ENCODE measurements around the gene APOL4.
"Not testable (repeated sequence)": the region's sequence is repeated elsewhere in the genome, so short reads cannot be mapped to it uniquely, and the experiment has no call there.

Gene APOL4

GRCh38 chr22:36206255-36206654, 4.6 kb upstream of the APOL4 start:
- DNase-seq, result no peak

- not testable (repeated sequence) for DNase-seq
These were observed 4.0 kb upstream of the APOL4 start for GRCh38 chr22:36205573-36205972.

- DNase-seq, result no peak
These were observed 3.0 kb upstream of the APOL4 start for GRCh38 chr22:36204632-36205015.

GRCh38 chr22:36204001-36204631, 2.5 kb upstream of the APOL4 start:
- no peak for DNase-seq

GRCh38 chr22:36203441-36203840, 1.8 kb upstream of the APOL4 start:
- DNase-seq, result not testable (repeated sequence)

- DNase-seq, result not testable (repeated sequence)
These were observed 1.3 kb upstream of the APOL4 start for GRCh38 chr22:36202906-36203305.

- DNase-seq, result not testable (repeated sequence)
These were observed 584 bp downstream of the APOL4 start for GRCh38 chr22:36201025-36201424.

GRCh38 chr22:36199001-36199551, 2.5 kb downstream of the APOL4 start:
- DNase-seq, result no peak

- no peak for DNase-seq
These were observed 3.1 kb downstream of the APOL4 start for GRCh38 chr22:36198536-36198935.

- no peak for DNase-seq
These were observed 4.0 kb downstream of the APOL4 start for GRCh38 chr22:36197514-36198146.

GRCh38 chr22:36197065-36197440, 4.6 kb downstream of the APOL4 start:
- peak in 3 of 14 donors; percentile 14 to 33 (median 31) for DNase-seq

GRCh38 chr22:36196254-36197064, 5.2 kb downstream of the APOL4 start:
- DNase-seq, result no peak

GRCh38 chr22:36194971-36195370, 6.6 kb downstream of the APOL4 start:
- DNase-seq, result peak in 11 of 14 donors; percentile 10 to 48 (median 36)

- no peak for DNase-seq
These were observed 7.2 kb downstream of the APOL4 start for GRCh38 chr22:36194385-36194784.

- no peak for DNase-seq
These were observed 8.0 kb downstream of the APOL4 start for GRCh38 chr22:36193577-36193976.

GRCh38 chr22:36193171-36193570, 8.4 kb downstream of the APOL4 start:
- no peak for DNase-seq

- DNase-seq, result no peak
These were observed 9.1 kb downstream of the APOL4 start for GRCh38 chr22:36192542-36192941.

GRCh38 chr22:36191106-36191836, 10.3 kb downstream of the APOL4 start:
- DNase-seq, result peak in 11 of 14 donors; percentile 31 to 87 (median 55)

- not testable (repeated sequence) for DNase-seq
These were observed 13.7 kb downstream of the APOL4 start for GRCh38 chr22:36187862-36188261.

- DNase-seq, result no peak
These were observed 15.6 kb downstream of the APOL4 start for GRCh38 chr22:36185828-36186624.

GRCh38 chr22:36184433-36185025, 17.1 kb downstream of the APOL4 start:
- DNase-seq, result peak in 6 of 14 donors; percentile 14 to 48 (median 23)

All from C1 segment of cervical spinal cord (tissue), 14 donors.